Measurements from ENCODE around the gene GPS1.

GRCh38 chr17:82045936-82046484, 5.7 kb upstream of the GPS1 start:
- TF ChIP-seq CTCF (IDR thresholded peaks at IDR 0.05) (no peak), EP300 (IDR thresholded peaks at IDR 0.05) (no peak), POLR2A (IDR thresholded peaks at IDR 0.05) (no peak), POLR2AphosphoS5 (IDR thresholded peaks at IDR 0.05) (no peak)

Measured in suprapubic skin (tissue), 4 donors.